Psoas muscle (tissue), 8 donors: Measurements from ENCODE around the gene CAMTA1. TPM values are rescaled to one million over a fixed set of nuclear protein-coding genes. Genes with fewer than 3 reads are reported as not detected.

Source experiments
- ATAC-seq, 4 donors: fragments of 200-7000 bp; cut with Tn5 transposase; one replicate each; pipeline ENCODE4 v1.9.1; 2020; ENCODE audit warnings: moderate library complexity in 3 of 4, mild to moderate bottlenecking in 2 of 4
- DNase-seq, 2 donors: peaks; one replicate each; pipeline ENCODE4 v3.0.0-alpha.2; 2020
- H3K27ac ChIP-seq: fragments of 200-600 bp; one replicate; pipeline ENCODE4 v1.8.0; 2022
- H3K27me3 ChIP-seq, 3 donors: fragments of 200-600 bp in 1 of 3; one replicate each; pipeline versions ENCODE4 v1.6.1 to v1.8.0; 2013 to 2022; ENCODE audit warnings: low read length in 2 of 3, mild to moderate bottlenecking in 2 of 3, moderate library complexity in 1 of 3; ENCODE audit not compliant: insufficient read depth in 3 of 3
- H3K36me3 ChIP-seq, 2 donors: fragments of 200-600 bp in 1 of 2; one replicate each; pipeline versions ENCODE4 v1.6.1 to v1.8.0; 2013 to 2022; ENCODE audit warnings: low read depth in 1 of 2, mild to moderate bottlenecking in 1 of 2, moderate library complexity in 1 of 2; ENCODE audit not compliant: insufficient read depth in 1 of 2
- H3K4me1 ChIP-seq: fragments of 200-600 bp; one replicate; pipeline ENCODE4 v1.8.0; 2022
- H3K4me3 ChIP-seq: fragments of 200-600 bp; one replicate; pipeline ENCODE4 v1.8.0; 2022; ENCODE audit warnings: mild to moderate bottlenecking
- H3K9me3 ChIP-seq: fragments of 200-600 bp; one replicate; pipeline ENCODE4 v1.8.0; 2022
- CTCF ChIP-seq: fragments of 200-600 bp; IDR thresholded peaks from one replicate; pipeline ENCODE4 v1.8.0; 2022; ENCODE audit warnings: antibody characterized with exemption
- WGBS, 3 donors: extraction: QIAGEN DNeasy Blood & Tissue Kit; methylation state at CpG; one replicate each; pipeline versions ENCODE4 v1.1.6 to v1.1.7; 2013; 5-methylcytosine and 5-hydroxymethylcytosine counted together
- intact Hi-C, 2 donors: fragments of 100-400 bp; cut with DNase I; formaldehyde crosslinking; loops; one replicate each; pipeline versions ENCODE4 v1.11.0 to v1.14.2; 2022
- polyA plus RNA-seq, 3 donors: library from polyadenylated mRNA; stranded (reverse); fragments of 200-250 nt; gene quantifications; one replicate each; pipeline ENCODE4 v1.2.3, GENCODE V29; 2013
- total RNA-seq, 4 donors: library from RNA; stranded (reverse); fragmentation: NEBNext Ultra II Directional in 2 of 4; extraction: Animal tissue kit (Norgen Biotek cat#: 25700) in 2 of 4; gene quantifications; one replicate each; pipeline versions ENCODE4 v1.2.1 to v1.2.4, GENCODE V29; 2021 to 2023
- donor health status: healthy with polysubstance abuse.
- donor health status: DM: no; HTN: no; CAD: no; lungs with moderate emphysema.
- donor health status: Bipolar disorder and iron deficiency.
- donor health status: healthy.
- donor health status: DM: yes; HTN: yes; CAD: no.
- donor health status: DM: no; HTN: no; CAD: no.
- donor health status: DM: no; HTN: no; CAD: no.
- donor health status: DM: yes; HTN: yes; CAD: no.

Gene CAMTA1
- total and polyA plus RNA-seq, 7 donors, result 64.6 to 206 (median 76.5) TPM

GRCh38 chr1:7579016-7579415 lies 793.8 kb downstream of the CAMTA1 start:
- Histone ChIP-seq H3K27ac (no peak overlapping the region), H3K9me3 (no peaks in the 10 kb centered on the region), H3K27me3 (peaks cover 0 to 2% (median 0%) of the 10 kb centered on the region in 3 donors), H3K36me3 (no peaks in the 10 kb centered on the region), H3K4me3 (no peak overlapping the region), H3K4me1 (no peaks in the 10 kb centered on the region)
- peak in 1 of 2 donors; percentile 12 for DNase-seq
- no peak for TF ChIP-seq CTCF
- ATAC-seq, result no peak
- 79 to 92% (median 83%) methylated on average over 8 of the region's 8 CpGs for WGBS, 3 donors
- intact Hi-C loops, result no loop called here

GRCh38 chr1:7579831-7580804 lies 794.9 kb downstream of the CAMTA1 start:
- no peaks in the 10 kb centered on the region for H3K9me3 ChIP-seq
- no peak for TF ChIP-seq CTCF
- H3K27me3 ChIP-seq, result peaks cover 0 to 2% (median 0%) of the 10 kb centered on the region in 3 donors
- DNase-seq, result peak in 1 of 2 donors; percentile 38
- intact Hi-C loops, result no loop called here
- H3K36me3 ChIP-seq, result no peaks in the 10 kb centered on the region
- ATAC-seq, result no peak
- WGBS, 3 donors, result 76 to 82% (median 80%) methylated on average over 18 of the region's 18 CpGs
- no peaks in the 10 kb centered on the region for H3K4me1 ChIP-seq
- no peak overlapping the region for H3K4me3 ChIP-seq
- no peak overlapping the region for H3K27ac ChIP-seq

- DNase-seq (peak in 1 of 2 donors; percentile 19), ATAC-seq (no peak)
- Histone ChIP-seq H3K27me3 (peaks cover 0 to 2% (median 0%) of the 10 kb centered on the region in 3 donors), H3K4me1 (no peaks in the 10 kb centered on the region), H3K9me3 (no peaks in the 10 kb centered on the region), H3K27ac (no peak overlapping the region), H3K4me3 (no peak overlapping the region), H3K36me3 (no peaks in the 10 kb centered on the region)
- WGBS, 3 donors, result 62 to 63% (median 63%) methylated on average over 18 of the region's 18 CpGs
- TF ChIP-seq CTCF, result no peak
- intact Hi-C loops, result no loop called here
Measured at GRCh38 chr1:7580923-7581753, 795.9 kb downstream of the CAMTA1 start.

- TF ChIP-seq CTCF, result no peak
- intact Hi-C loops, result no loop called here
- 59 to 64% (median 63%) methylated on average over 13 of the region's 13 CpGs for WGBS, 3 donors
- ATAC-seq (no peak), DNase-seq (no peak)
- Histone ChIP-seq H3K4me3 (no peak overlapping the region), H3K27ac (no peak overlapping the region), H3K9me3 (no peaks in the 10 kb centered on the region), H3K4me1 (no peaks in the 10 kb centered on the region), H3K36me3 (no peaks in the 10 kb centered on the region), H3K27me3 (peaks cover 0 to 2% (median 0%) of the 10 kb centered on the region in 3 donors)
Measured at GRCh38 chr1:7581754-7582459, 796.7 kb downstream of the CAMTA1 start.
